ENCODE data around the gene NFIC.
A peak's percentile ranks its signal among the peaks of the same experiment; 100 is the strongest.

Gene NFIC

DNA sequence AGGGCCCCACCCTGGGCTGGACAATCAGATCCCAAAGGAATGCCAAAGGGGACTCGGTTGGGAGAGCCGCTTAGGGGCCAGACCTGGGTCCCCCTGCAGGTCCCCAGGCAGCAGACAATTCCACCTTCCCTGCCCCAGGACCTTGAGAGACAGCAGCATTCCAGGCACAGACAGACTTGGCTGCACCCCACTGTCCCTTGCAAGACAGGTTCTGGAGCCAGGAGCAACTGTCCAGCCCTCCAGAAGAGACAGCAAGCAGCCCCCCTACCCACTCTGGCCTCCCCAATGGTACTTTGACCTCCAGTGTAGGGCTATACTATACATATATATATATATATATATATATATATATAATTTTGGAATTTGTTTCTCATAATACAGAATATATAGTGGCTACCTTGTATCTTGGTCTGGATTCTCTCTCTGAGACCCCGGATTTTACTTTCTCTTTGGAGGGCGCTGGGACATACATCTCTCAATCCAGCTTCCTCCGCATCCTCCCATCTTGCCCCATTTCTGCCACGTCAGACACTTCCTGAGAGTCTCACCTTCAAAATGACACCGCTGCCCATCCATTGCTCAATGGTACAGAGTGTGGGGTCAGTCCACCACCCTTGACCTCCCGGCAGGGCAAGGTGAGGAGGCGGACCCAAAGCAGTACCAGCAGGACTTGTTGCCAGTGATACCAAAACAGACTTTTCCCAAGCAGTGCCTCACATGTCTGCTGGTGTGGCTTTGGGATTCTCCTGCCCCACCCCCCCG lies 101.2 kb downstream of the NFIC start:
- TF ChIP-seq, protein P1, sequence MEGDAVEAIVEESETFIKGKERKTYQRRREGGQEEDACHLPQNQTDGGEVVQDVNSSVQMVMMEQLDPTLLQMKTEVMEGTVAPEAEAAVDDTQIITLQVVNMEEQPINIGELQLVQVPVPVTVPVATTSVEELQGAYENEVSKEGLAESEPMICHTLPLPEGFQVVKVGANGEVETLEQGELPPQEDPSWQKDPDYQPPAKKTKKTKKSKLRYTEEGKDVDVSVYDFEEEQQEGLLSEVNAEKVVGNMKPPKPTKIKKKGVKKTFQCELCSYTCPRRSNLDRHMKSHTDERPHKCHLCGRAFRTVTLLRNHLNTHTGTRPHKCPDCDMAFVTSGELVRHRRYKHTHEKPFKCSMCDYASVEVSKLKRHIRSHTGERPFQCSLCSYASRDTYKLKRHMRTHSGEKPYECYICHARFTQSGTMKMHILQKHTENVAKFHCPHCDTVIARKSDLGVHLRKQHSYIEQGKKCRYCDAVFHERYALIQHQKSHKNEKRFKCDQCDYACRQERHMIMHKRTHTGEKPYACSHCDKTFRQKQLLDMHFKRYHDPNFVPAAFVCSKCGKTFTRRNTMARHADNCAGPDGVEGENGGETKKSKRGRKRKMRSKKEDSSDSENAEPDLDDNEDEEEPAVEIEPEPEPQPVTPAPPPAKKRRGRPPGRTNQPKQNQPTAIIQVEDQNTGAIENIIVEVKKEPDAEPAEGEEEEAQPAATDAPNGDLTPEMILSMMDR (conservative IDR thresholded peaks at IDR 0.05) = no peak
- H3K27ac ChIP-seq = no peak overlapping the region

DNA sequence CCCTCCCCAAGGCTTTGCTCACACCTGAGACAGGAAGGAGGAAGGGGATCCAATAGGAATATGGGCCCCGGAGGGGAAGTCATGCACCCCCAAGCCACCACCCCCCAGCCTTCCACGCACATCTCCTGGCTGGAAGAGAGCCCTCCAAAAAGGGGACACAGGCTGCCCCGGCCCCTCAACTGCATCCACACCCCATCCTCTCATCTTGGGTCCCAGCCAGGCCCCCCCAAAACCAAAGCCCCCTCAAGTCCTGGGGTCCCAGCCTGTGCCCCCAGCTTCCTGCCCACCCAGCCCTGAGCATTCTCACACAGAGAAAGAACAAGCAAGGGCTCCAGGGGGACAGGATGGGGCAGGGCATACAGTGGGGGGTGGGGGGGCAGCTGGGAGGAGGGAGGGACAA lies 101.8 kb downstream of the NFIC start:
- TF ChIP-seq, protein P1 (conservative IDR thresholded peaks at IDR 0.05) = no peak
- H3K27ac ChIP-seq = no peak overlapping the region

DNA sequence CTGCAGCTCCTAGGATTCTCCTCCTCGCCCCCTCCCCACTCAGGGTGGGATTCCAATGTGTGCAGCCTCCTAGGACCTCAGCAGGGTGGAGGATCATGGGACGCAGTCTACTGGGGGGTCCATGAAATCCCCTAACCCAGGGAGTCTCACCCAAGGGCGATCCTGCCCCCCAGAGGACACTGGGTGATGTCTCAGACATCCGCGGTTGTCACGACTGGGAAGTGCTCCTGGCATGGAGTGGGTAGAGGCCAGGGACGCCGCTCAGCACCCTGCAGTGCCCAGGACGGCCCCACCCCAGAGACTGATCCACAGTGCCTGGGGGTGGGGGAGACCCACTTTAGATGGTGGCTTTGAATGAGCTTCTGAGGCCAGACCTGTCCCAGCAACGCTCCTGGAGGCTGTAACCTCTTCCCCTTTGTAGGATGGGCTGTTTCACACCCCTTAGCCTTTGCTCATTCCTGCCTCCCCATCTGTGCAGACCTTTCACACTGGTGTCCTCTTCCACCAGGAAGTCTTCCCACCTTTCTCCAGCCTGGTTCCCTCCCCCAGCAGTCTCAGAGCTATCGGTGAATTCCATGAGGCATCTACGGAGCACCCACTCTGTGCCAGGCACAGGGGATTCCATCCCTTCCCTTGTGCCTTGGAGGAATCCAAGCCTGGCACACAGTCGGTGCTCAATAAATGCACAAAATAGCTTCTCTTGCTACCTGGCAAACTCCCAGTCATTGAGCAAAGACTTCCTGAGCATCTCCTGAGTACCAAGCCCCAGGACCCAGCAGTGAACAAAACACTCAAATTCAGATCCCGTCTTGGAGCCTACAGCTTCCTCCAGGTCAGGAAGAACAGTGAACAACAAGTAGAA lies 103.5 kb downstream of the NFIC start:
- H3K27ac ChIP-seq = no peak overlapping the region
- TF ChIP-seq, protein P1 (conservative IDR thresholded peaks at IDR 0.05) = no peak

DNA sequence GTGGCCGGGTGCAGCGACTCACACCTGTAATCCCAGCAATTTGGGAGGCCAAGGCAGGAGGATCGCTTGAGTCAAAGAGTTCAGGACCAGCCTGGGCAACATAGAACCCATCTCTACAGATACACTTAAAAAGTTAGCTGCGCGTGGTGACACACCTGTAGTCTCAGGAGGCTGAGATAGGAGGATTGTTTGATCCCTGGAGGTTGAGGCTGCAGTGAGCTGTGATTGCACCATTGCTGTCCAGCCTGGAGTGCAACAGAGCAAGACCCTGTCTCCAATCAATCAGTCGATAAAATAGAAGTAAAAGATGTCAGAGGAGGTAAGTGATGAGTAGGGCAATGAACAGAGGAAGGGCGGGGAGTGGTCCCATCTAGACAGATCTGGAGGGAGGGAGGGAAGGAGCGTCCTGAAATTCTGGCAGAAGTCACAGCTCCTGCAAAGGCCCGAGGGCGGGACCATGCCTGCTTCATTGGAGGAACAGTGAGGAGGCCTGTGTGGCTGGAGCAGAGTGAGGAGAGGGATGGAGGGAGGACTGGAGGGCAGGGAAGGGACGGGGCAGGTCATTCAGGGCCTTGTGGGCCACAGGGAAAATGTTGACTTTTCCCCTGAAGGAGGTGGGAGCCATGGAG lies 104.2 kb downstream of the NFIC start:
- TF ChIP-seq, protein P1 (conservative IDR thresholded peaks at IDR 0.05) = no peak

DNA sequence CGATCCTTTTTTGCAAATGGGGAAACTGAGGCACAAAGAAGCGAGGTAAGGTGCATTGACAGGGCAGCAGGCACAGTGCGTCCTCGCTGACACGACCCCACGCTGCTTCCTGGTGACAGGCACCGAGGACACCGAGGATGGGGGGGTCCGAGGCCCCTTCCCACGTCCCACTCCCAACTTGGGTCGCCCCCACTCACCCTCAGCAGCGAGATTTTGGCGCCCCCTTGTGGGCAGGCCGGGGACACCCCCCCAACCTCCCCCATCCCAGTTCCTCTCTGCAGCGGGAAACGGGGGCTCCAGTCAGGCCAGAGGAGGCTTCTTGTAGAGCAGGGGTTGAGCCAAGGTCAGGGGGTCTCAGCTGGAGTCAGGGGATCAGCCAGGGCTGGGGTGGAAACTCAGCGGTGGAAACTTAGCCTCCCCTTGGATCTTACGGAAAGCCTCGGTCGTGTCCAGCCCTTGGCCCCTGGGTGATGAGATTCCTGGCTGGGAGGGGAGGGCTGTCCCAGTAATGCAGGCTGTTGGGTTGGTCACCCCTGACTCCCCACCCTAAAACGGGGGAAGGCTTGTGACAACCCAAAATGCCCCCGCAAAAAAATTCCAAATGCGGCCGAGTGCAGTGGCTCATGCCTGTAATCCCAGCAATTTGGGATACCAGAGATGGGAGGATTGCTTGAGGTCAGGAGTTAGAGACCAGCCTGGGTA lies 105.7 kb downstream of the NFIC start:
- TF ChIP-seq, protein P1 (conservative IDR thresholded peaks at IDR 0.05) = peak; percentile 73
- H3K27ac ChIP-seq = no peak overlapping the region

More for the DNA sequence above, 104.2 kb downstream of the NFIC start:
- no peak overlapping the region for H3K27ac ChIP-seq

DNA sequence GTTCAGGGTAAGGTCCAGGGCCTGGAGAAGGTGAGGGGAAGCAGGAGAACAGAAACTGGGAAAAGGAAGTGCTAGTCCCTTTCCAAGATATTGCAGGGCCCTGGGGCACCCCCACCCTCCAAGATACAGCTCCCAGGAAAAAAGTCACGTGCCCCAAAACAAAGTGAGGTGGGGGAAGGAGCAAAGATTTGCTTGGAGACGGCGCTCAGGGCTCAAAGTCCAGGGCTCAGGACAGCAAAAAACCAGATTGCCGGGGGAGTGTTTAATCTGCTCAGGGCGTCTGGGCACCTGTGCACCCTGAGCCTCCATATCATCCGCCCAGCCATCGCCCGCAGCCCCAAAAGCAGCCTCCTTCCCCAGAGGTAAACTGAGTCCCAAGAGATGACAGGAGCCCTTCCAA lies 107.6 kb downstream of the NFIC start:
- TF ChIP-seq, protein P1 (conservative IDR thresholded peaks at IDR 0.05) = no peak
- no peak overlapping the region for H3K27ac ChIP-seq
